ENCODE data around the gene PRSS36. TPM values are rescaled to one million over a fixed set of nuclear protein-coding genes. Genes with fewer than 3 reads are reported as not detected.

Gene PRSS36
- total and polyA plus RNA-seq, 12 donors = 0.89 to 18.3 (median 7.4) TPM

DNA sequence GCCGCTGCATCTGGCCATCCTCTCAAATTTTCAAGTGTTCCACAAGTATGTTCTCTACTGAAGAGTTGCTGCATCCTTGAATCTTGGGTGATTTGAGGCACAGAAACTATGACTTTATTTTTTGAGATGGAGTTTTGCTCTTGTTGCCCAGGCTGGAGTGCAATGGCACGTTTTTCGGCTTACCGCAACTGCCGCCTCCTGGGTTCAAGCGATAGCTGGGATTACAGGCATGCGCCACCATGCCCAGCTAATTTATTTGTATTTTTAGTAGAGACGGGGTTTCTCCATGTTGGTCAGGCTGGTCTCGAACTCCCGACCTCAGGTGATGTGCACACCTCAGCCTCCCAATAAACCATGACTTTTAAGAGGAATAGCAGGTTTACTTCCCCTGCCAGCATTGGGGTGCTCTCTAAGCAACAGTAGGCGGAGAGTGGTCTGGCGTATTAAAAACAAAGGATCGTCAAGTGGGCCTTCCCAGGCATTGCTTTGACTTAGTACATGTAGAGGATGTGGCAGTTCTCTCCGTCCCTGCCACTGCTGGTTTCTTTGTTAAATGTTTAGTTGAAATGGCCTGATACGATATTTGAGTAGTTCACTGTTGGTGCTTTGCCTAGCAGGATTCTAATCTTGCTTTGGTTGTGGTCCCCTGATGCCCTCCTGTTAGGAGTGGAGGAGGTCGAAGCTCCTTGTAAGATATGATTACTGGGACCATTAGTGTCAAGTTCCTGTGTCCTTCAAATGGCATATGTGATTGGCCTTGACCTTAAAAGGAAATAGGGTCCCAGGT lies 43.2 kb upstream of the PRSS36 start:
- 84 to 92% (median 90%) methylated on average over 15 to 16 of the region's 16 CpGs for whole genome bisulfite sequencing, 4 donors
- Histone ChIP-seq H3K27ac (no peak overlapping the region), H3K36me3 (replicated peaks in 1 of 2) (peaks cover 0 to 88% of the 10 kb centered on the region in 2 donors), H3K4me3 (no peak overlapping the region), H3K9me3 (replicated peaks in 1 of 3) (no peaks in the 10 kb centered on the region), H3K27me3 (no peaks in the 10 kb centered on the region), H3K4me1 (replicated peaks in 1 of 2) (no peaks in the 10 kb centered on the region)
- intact Hi-C loops (cut with DNase I) = no loop called here
- TF ChIP-seq CTCF (IDR thresholded peaks at IDR 0.05) (no peak), POLR2A (IDR thresholded peaks at IDR 0.05) (no peak)
- no peak for DNase-seq

DNA sequence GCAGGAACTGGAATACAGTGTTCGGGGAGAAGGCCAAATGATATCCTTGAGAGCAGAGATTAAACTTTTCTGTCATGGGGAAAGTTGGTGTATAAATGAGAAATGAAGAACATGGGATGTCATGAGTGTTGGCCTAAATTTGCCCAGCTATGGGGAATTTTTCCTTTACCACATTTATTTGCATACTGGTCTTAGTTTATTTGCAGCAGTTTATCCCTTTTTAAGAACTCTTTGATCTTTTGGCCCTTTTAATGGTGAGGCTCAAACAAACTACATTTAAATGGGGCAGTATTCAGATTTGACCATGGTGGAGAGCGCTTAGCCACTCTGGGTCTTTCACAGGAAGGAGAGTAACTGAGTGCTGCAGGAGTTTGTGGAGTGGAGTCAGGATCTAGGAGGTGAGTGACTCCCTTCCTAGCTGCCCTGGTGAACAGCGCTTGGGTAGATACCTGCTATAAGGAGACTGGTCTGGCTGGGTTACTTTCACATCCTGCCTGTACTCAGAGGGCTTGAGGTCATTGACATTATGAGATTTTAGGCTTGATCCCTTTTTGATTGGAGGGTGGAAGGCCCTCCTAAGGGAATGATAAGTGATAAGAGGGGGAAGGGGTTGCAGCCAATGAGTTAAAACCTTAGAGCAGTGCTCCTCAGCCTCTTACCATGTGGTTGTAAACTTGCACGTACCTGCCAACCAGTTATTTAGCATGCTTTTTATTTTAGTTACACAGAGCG lies 42.0 kb upstream of the PRSS36 start:
- Histone ChIP-seq H3K4me3 (no peak overlapping the region), H3K36me3 (replicated peaks in 1 of 2) (peaks cover 0 to 99% of the 10 kb centered on the region in 2 donors), H3K27ac (no peak overlapping the region), H3K4me1 (replicated peaks in 1 of 2) (no peaks in the 10 kb centered on the region), H3K9me3 (replicated peaks in 1 of 3) (no peaks in the 10 kb centered on the region), H3K27me3 (no peaks in the 10 kb centered on the region)
- 79 to 83% (median 83%) methylated on average over 5 of the region's 5 CpGs for WGBS, 4 donors
- TF ChIP-seq POLR2A (IDR thresholded peaks at IDR 0.05) (no peak), CTCF (IDR thresholded peaks at IDR 0.05) (no peak)
- intact Hi-C loops (cut with DNase I) = no loop called here
- DNase-seq = no peak

DNA sequence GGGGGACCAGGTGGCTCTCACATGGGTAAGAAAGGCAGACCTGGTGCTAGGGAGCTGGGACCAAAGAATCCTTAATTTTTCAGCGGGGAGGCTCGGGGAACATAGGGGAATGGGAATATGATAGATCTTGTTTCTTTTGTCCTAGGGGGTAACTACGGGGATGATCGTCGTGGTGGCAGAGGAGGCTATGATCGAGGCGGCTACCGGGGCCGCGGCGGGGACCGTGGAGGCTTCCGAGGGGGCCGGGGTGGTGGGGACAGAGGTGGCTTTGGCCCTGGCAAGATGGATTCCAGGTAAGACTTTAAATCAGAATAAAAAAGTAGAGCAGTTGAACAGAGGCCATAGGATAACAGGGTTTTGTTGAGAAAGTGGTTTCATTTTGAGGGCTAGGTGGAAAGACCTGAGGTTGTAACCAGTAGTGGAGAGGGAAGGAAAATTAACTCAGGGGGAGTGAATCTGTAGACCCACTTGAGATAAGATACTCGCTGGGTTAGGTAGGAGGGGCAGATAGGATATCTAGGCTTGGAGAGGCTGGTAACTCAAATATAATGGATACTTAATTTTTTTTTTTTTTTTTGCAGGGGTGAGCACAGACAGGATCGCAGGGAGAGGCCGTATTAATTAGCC lies 41.1 kb upstream of the PRSS36 start:
- no peak for TF ChIP-seq CTCF (IDR thresholded peaks at IDR 0.05)
- TF ChIP-seq POLR2A (IDR thresholded peaks at IDR 0.05) = no peak
- Histone ChIP-seq H3K27me3 (no peaks in the 10 kb centered on the region), H3K9me3 (replicated peaks in 1 of 3) (no peaks in the 10 kb centered on the region), H3K36me3 (replicated peaks in 1 of 2) (peaks cover 0 to 99% of the 10 kb centered on the region in 2 donors), H3K27ac (no peak overlapping the region), H3K4me3 (no peak overlapping the region), H3K4me1 (replicated peaks in 1 of 2) (peaks cover 0 to 5% of the 10 kb centered on the region in 2 donors)
- intact Hi-C loops (cut with DNase I) = no loop called here
- WGBS, 4 donors = 90 to 94% (median 94%) methylated on average over 17 of the region's 17 CpGs
- DNase-seq = no peak

DNA sequence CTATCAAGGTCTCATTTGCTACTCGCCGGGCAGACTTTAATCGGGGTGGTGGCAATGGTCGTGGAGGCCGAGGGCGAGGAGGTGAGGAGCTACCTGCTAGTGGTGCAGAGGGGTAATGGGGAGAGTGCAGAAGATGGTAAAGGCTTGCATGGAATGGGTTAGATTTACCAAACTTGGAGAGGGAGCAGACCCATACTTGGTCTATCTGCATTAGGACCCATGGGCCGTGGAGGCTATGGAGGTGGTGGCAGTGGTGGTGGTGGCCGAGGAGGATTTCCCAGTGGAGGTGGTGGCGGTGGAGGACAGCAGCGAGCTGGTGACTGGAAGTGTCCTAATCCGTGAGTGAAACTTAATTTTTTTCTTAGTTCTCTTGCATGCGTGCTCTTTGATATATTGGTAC lies 40.2 kb upstream of the PRSS36 start:
- no peaks in the 10 kb centered on the region for H3K27me3 ChIP-seq
- no peak for DNase-seq
- 79 to 85% (median 81%) methylated on average over 12 of the region's 12 CpGs for WGBS, 4 donors
- H3K4me3 ChIP-seq = no peak overlapping the region
- H3K36me3 ChIP-seq (replicated peaks in 1 of 2) = peaks cover 0 to 100% of the 10 kb centered on the region in 2 donors
- intact Hi-C loops (cut with DNase I) = no loop called here
- peaks cover 0 to 7% of the 10 kb centered on the region in 2 donors for H3K4me1 ChIP-seq (replicated peaks in 1 of 2)
- H3K9me3 ChIP-seq (replicated peaks in 1 of 3) = no peaks in the 10 kb centered on the region
- TF ChIP-seq CTCF (IDR thresholded peaks at IDR 0.05) (no peak), POLR2A (IDR thresholded peaks at IDR 0.05) (no peak)
- H3K27ac ChIP-seq = no peak overlapping the region
